Adrenal gland (tissue), 12 donors: Measurements from ENCODE around the gene IPO9. TPM values are rescaled to one million over a fixed set of nuclear protein-coding genes. Genes with fewer than 3 reads are reported as not detected.

Source experiments
- DNase-seq, 7 donors: peaks; one replicate each; pipeline ENCODE4 v3.0.0-alpha.2; 2019 to 2020
- H3K27ac ChIP-seq, 5 donors: fragments of 200-600 bp; sonication (generic) in 4 of 5; 1 replicate in 3 of 5; 2 replicates in 2 of 5; pipeline versions ENCODE4 v1.5.1 to v1.8.0; 2016 to 2020; ENCODE audit warnings: mild to moderate bottlenecking in 1 of 5
- H3K27me3 ChIP-seq: fragments of 200-600 bp; 2 replicates; pipeline ENCODE4 v1.8.0; 2021
- H3K36me3 ChIP-seq, 2 donors: fragments of 200-600 bp; replicated peaks in 1 of 2; 1 replicate in 1 of 2; 2 replicates in 1 of 2; pipeline versions ENCODE4 v1.5.1 to v1.8.0; 2018 to 2022
- H3K4me1 ChIP-seq, 2 donors: fragments of 200-600 bp; replicated peaks in 1 of 2; 1 replicate in 1 of 2; 2 replicates in 1 of 2; pipeline versions ENCODE4 v1.5.1 to v1.8.0; 2018 to 2021
- H3K4me3 ChIP-seq, 4 donors: fragments of 200-600 bp; sonication (generic) in 3 of 4; one replicate each; pipeline ENCODE4 v1.5.1; 2016 to 2018
- H3K9me3 ChIP-seq, 3 donors: fragments of 200-600 bp; sonication (generic) in 1 of 3; replicated peaks in 1 of 3; 1 replicate in 2 of 3; 2 replicates in 1 of 3; pipeline versions ENCODE4 v1.5.1 to v1.8.0; 2016 to 2021
- POLR2A ChIP-seq, 2 donors: fragments of 450-650 bp; IDR thresholded peaks; one replicate each; pipeline ENCODE4 v1.6.1; 2017; ENCODE audit warnings: antibody characterized with exemption in 2 of 2, mild to moderate bottlenecking in 2 of 2, moderate library complexity in 1 of 2
- WGBS, 4 donors: extraction: QIAGEN DNeasy Blood & Tissue Kit in 2 of 4; methylation state at CpG; one replicate each; pipeline versions ENCODE4 v1.1.5 to v1.1.7; 2013 to 2017; 5-methylcytosine and 5-hydroxymethylcytosine counted together
- intact Hi-C, 2 donors: fragments of 100-400 bp; cut with DNase I; formaldehyde crosslinking; loops; one replicate each; pipeline versions ENCODE4 v1.14.1 to v1.15.0; 2022 to 2023
- polyA plus RNA-seq, 3 donors: library from polyadenylated mRNA; stranded (reverse); fragments of 200-250 nt in 2 of 3; fragments of 350-450 nt in 1 of 3; fragmentation: Illumina TruSeq in 1 of 3; extraction: RNeasy Lipid Tissue Mini Kit (QIAGEN cat#74804) in 1 of 3; gene quantifications; one replicate each; pipeline ENCODE4 v1.2.3, GENCODE V29; 2013 to 2014
- total RNA-seq, 9 donors: library from RNA; depleted of rRNA in 4 of 9; stranded (reverse); fragments of >200 nt in 4 of 9; fragments of 120-200 nt in 1 of 9; fragmentation: NEBNext Ultra II Directional in 1 of 9; extraction: Animal tissue kit (Norgen Biotek cat#: 25700) in 1 of 9; gene quantifications; one replicate each; pipeline versions ENCODE4 v1.1.0 to v1.2.4, GENCODE V29; 2013 to 2023
- TF ChIP-seq, protein P1 (sequence below), 6 experiments: fragments of 450-650 bp in 4 of 6; fragments of 200-600 bp in 2 of 6; sonication (generic) in 1 of 6; IDR thresholded peaks; 1 replicate in 5 of 6; 2 replicates in 1 of 6; pipeline versions ENCODE4 v1.5.1 to v1.8.0; 2016 to 2021; ENCODE audit warnings: antibody characterized with exemption in 6 of 6, mild to moderate bottlenecking in 2 of 6, moderate library complexity in 1 of 6
- donor health status: healthy with polysubstance abuse.
- donor health status: Bipolar disorder and iron deficiency.
- donor health status: DM: yes; HTN: yes; CAD: no.
- donor health status: DM: no; HTN: no; CAD: no.
- donor health status: DM: no; HTN: no; CAD: no.
- donor health status: DM: yes; HTN: yes; CAD: no.

The IPO9 gene
- total and polyA plus RNA-seq, 12 donors = 13.6 to 45.2 (median 28.5) TPM

DNA sequence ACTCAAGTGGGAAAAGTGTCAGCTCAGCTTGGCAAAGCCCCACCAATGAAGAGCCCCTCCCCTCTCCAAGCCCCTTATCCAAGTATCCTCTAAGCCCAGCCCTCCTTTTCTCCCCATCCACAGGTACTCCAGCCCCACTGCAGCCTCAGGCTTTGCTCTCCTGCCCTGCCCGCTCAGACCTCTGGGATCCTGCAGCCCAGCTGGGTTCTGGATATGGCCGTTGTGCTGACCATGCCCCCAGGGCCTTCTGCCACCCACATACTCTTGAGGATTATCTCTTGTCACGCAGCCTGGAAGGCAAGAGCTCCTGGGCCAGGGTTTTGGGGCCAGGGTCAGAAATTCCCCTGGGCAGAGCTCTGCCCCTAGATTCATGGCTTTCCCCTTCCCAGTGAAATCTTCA is 64.5 kb downstream of the IPO9 start:
- H3K9me3 ChIP-seq = no peaks in the 10 kb centered on the region
- intact Hi-C loops = loop anchor here (10.0 kb wide), 1 partner anchor 231 kb away; the partner anchor contains the start of gene GPR37L1 (in 2 of the 2)
- DNase-seq = no peak
- no peak for TF ChIP-seq POLR2A (IDR thresholded peaks at IDR 0.05)
- TF ChIP-seq, protein P1, sequence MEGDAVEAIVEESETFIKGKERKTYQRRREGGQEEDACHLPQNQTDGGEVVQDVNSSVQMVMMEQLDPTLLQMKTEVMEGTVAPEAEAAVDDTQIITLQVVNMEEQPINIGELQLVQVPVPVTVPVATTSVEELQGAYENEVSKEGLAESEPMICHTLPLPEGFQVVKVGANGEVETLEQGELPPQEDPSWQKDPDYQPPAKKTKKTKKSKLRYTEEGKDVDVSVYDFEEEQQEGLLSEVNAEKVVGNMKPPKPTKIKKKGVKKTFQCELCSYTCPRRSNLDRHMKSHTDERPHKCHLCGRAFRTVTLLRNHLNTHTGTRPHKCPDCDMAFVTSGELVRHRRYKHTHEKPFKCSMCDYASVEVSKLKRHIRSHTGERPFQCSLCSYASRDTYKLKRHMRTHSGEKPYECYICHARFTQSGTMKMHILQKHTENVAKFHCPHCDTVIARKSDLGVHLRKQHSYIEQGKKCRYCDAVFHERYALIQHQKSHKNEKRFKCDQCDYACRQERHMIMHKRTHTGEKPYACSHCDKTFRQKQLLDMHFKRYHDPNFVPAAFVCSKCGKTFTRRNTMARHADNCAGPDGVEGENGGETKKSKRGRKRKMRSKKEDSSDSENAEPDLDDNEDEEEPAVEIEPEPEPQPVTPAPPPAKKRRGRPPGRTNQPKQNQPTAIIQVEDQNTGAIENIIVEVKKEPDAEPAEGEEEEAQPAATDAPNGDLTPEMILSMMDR (IDR thresholded peaks at IDR 0.05) = no peak
- H3K27me3 ChIP-seq = no peaks in the 10 kb centered on the region
- no peak overlapping the region for H3K4me3 ChIP-seq
- H3K4me1 ChIP-seq = peaks cover 8 to 15% of the 10 kb centered on the region in 2 donors
- H3K36me3 ChIP-seq = peaks cover 0 to 8% of the 10 kb centered on the region in 2 donors
- peak overlapping the region in 1 of 5 donors; percentile 47 for H3K27ac ChIP-seq
- WGBS, 4 donors = 48 to 74% (median 58%) methylated on average over 1 to 3 of the region's 3 CpGs

DNA sequence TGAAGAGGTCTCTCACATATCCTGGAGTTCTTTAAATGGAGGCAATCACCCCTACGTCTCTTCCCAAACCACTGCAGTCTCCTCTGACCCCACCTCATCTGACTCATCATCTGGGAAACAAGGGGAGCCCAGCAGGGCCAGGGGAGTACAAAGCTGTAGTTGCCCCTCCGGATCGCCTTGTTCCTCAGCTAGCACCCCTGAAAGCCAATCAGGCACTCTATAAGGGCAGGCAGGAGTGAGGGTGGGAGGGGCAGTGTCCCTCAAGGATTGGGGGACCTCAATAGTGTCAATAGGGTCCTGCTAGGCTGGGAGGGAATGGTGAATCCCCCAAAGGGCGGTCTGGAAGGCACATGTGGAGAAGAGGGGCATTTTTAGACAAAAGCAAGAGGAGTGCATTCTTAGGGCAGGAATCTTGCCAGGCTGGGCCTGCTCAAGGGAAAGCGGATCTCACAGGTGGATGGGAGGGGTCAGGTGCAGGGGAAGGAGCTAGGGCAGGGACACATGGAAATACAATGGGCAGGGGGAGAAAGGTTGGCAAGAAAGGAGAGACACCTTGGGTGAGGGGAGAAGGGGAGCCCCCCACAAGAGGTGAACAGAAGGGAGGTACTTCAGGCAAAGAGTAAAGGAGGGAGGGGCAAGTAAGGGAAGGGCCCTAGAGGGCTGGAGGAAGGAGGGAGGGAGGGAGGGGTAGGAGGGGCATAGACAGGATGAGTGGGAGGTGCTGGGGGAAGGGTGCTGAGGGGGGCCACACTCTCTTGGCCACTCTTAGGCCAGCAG is 65.6 kb downstream of the IPO9 start:
- intact Hi-C loops = loop anchor here (2.0 to 10.0 kb wide), 2 partner anchors 74 to 230 kb away; partner anchors contain the start of gene GPR37L1 (in 2 of the 2)
- no peak for DNase-seq
- Histone ChIP-seq H3K36me3 (peaks cover 0 to 16% of the 10 kb centered on the region in 2 donors), H3K27me3 (no peaks in the 10 kb centered on the region), H3K9me3 (no peaks in the 10 kb centered on the region), H3K4me3 (no peak overlapping the region), H3K27ac (peak overlapping the region in 1 of 5 donors; percentile 63), H3K4me1 (peaks cover 2 to 12% of the 10 kb centered on the region in 2 donors)
- WGBS, 4 donors = 81 to 85% (median 82%) methylated on average over 5 of the region's 5 CpGs
- TF ChIP-seq, protein P1 (IDR thresholded peaks at IDR 0.05) = no peak
- no peak for TF ChIP-seq POLR2A (IDR thresholded peaks at IDR 0.05)

DNA sequence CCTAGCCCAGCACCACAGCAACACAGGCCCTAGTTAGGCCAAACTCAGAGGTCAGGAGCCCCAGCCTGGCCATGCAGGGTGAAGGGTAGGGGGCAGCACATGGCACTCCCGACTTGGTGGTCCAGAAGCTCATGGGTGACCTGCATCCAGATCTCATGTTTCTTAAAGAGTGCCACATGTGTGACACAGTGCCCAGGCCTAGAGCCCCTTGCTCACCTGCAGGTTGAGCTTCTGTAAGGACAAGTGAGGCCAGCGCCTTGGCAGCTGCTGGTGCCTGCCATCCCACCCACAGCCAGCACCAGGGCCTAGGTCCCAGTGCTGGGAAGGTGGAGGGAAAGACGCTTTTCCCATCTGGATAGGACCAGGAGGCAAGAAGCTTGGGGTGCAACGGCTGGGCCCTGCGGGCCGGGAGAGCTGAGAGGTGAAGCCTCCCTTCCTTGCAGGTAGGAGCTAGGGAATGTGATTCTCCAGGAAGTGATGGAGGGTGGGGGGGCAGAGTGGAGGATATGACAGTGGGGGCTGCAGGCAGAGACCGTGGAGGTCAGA is 66.2 kb downstream of the IPO9 start:
- Histone ChIP-seq H3K4me3 (no peak overlapping the region), H3K9me3 (no peaks in the 10 kb centered on the region), H3K36me3 (peaks cover 0 to 20% of the 10 kb centered on the region in 2 donors), H3K4me1 (peaks cover 0 to 5% of the 10 kb centered on the region in 2 donors), H3K27ac (peak overlapping the region in 2 of 5 donors; percentile 46 to 63), H3K27me3 (no peaks in the 10 kb centered on the region)
- TF ChIP-seq, protein P1 (IDR thresholded peaks at IDR 0.05) = no peak
- no peak for TF ChIP-seq POLR2A (IDR thresholded peaks at IDR 0.05)
- WGBS, 4 donors = 80 to 92% (median 84%) methylated on average over 6 to 7 of the region's 7 CpGs
- DNase-seq = no peak
- intact Hi-C loops = loop anchor here (2.0 to 10.0 kb wide), 2 partner anchors 74 to 230 kb away; partner anchors contain the start of gene GPR37L1 (in 2 of the 2)
